Panc1 (cell line): ENCODE results near the gene BCR. TPM values are rescaled to one million over a fixed set of nuclear protein-coding genes. Genes with fewer than 3 reads are reported as not detected.

ENCODE experiments used
- ATAC-seq: fragments of 200-7000 bp; cut with Tn5 transposase; 2 replicates; pipeline ENCODE4 v1.9.1; 2020; ENCODE audit warnings: mild to moderate bottlenecking, moderate library complexity
- BruUV-seq: library from RNA; stranded (reverse); fragments of 400-500 nt; replicated peaks from 2 replicates; lab custom pipeline; 2021; lab: Mats Ljungman, UMichigan
- CTCF ChIA-PET: fragments of 300-600 bp; sonication (Branson Sonifier 250); formaldehyde crosslinking; loops from one replicate; lab custom pipeline; 2022; ENCODE audit warnings: antibody characterized with exemption; lab: Charles Lee
- POLR2A ChIA-PET: fragments of 300-600 bp; sonication (Branson Sonifier 250); formaldehyde crosslinking; loops from one replicate; lab custom pipeline; 2022; ENCODE audit warnings: antibody characterized with exemption; lab: Charles Lee
- DNase-seq: peaks from one replicate; pipeline ENCODE4 v3.0.0-alpha.2; 2010; ENCODE audit warnings: low read depth, low spot score
- H3K27ac ChIP-seq: 2 replicates; pipeline ENCODE4 v1.5.1; 2011; ENCODE audit warnings: mild to moderate bottlenecking, low read length, inconsistent platforms
- H3K27me3 ChIP-seq: fragments of 200-500 bp; sonication (Bioruptor generic); 2 replicates; pipeline ENCODE4 v1.6.0; 2014; ENCODE audit warnings: low read length, inconsistent platforms; ENCODE audit not compliant: control insufficient read depth, insufficient read depth
- H3K36me3 ChIP-seq: fragments of 200-500 bp; sonication (Bioruptor generic); 2 replicates; pipeline ENCODE4 v1.5.1; 2014; ENCODE audit warnings: inconsistent platforms, mild to moderate bottlenecking, low read length, moderate library complexity; ENCODE audit not compliant: control insufficient read depth, insufficient read depth
- H3K4me1 ChIP-seq: 2 replicates; pipeline ENCODE4 v1.5.1; 2011; ENCODE audit warnings: inconsistent platforms, mild to moderate bottlenecking, low read length, moderate library complexity; ENCODE audit not compliant: control insufficient read depth, insufficient read depth
- H3K4me3 ChIP-seq, 2 experiments: 2 replicates each; pipeline ENCODE4 v1.5.1; 2011 to 2012; ENCODE audit warnings: low read depth in 2 of 2, low read length in 2 of 2, mild to moderate bottlenecking in 2 of 2, inconsistent platforms in 1 of 2, moderate library complexity in 1 of 2
- H3K9me3 ChIP-seq: fragments of 200-500 bp; sonication (Bioruptor generic); 2 replicates; pipeline ENCODE4 v1.5.1; 2014; ENCODE audit warnings: low read depth, mild to moderate bottlenecking, inconsistent platforms, low read length, moderate library complexity; ENCODE audit not compliant: control insufficient read depth, insufficient read depth
- CTCF ChIP-seq: fragments of 450-650 bp; IDR thresholded peaks from 2 replicates; pipeline ENCODE4 v1.5.1; 2017; ENCODE audit warnings: mild to moderate bottlenecking
- POLR2AphosphoS5 ChIP-seq: IDR thresholded peaks from 2 replicates; pipeline ENCODE4 v1.6.1; 2012; ENCODE audit warnings: mild to moderate bottlenecking, low read depth, low read length, moderate library complexity
- REST ChIP-seq, 2 experiments: IDR thresholded peaks; 2 replicates each; pipeline ENCODE4 v1.6.1; 2011 to 2012; ENCODE audit warnings: low read depth in 2 of 2, control low read depth in 1 of 2, low read length in 1 of 2, mild to moderate bottlenecking in 1 of 2, moderate library complexity in 1 of 2; ENCODE audit not compliant: insufficient read depth in 1 of 2
- SIN3A ChIP-seq: IDR thresholded peaks from 2 replicates; pipeline ENCODE4 v1.6.1; 2012; ENCODE audit warnings: low read depth, mild to moderate bottlenecking, low read length, moderate library complexity, borderline replicate concordance; ENCODE audit not compliant: insufficient read depth
- TCF7L2 ChIP-seq: IDR thresholded peaks from 2 replicates; pipeline ENCODE4 v1.6.1; 2011; ENCODE audit warnings: mild to moderate bottlenecking, low read depth, low read length, inconsistent platforms
- in situ Hi-C: cut with HindIII; loops from 2 replicates; pipeline ENCODE4 v1.10.0; 2016; ENCODE audit warnings: low sequenced_read_pairs, low pct_unique_long_range_greater_than_20kb
- intact Hi-C: fragments of 100-400 bp; cut with micrococcal nuclease; formaldehyde crosslinking; loops from one replicate; pipeline ENCODE4 v1.10.0; 2022; ENCODE audit not compliant: unreplicated experiment
- total RNA-seq: library from RNA; stranded (reverse); gene quantifications from one replicate; pipeline ENCODE4 v1.2.1, GENCODE V29; 2021; ENCODE audit not compliant: unreplicated experiment

Gene BCR
- total RNA-seq, 1 experiment from 2014 or later: 32.1 TPM

- intact Hi-C loops (no loop called here), in situ Hi-C loops (no loop called here)
- no peaks in the 10 kb centered on the region for H3K27me3 ChIP-seq
- no peaks in the 10 kb centered on the region for H3K4me1 ChIP-seq
- no peak overlapping the region for H3K4me3 ChIP-seq
- no peak for ATAC-seq
- TF ChIP-seq POLR2AphosphoS5: no peak
- no peak for TF ChIP-seq CTCF
- no peak for TF ChIP-seq SIN3A
- no peak for TF ChIP-seq TCF7L2
- no peak for TF ChIP-seq REST (IDR thresholded peaks at IDR 0.05; ENCODE audit: insufficient read depth in 1 of 2, low read depth in 2 of 2, low read length in 1 of 2)
- no peak overlapping the region for H3K27ac ChIP-seq
- no TSS peak for BruUV-seq
- no peaks in the 10 kb centered on the region for H3K36me3 ChIP-seq
- POLR2A ChIA-PET: no interaction called here
- DNase-seq: no peak
- CTCF ChIA-PET: no interaction called here
- no peaks in the 10 kb centered on the region for H3K9me3 ChIP-seq
These were observed 27.8 kb upstream of the BCR start for GRCh38 chr22:23152238-23153114.

DNA sequence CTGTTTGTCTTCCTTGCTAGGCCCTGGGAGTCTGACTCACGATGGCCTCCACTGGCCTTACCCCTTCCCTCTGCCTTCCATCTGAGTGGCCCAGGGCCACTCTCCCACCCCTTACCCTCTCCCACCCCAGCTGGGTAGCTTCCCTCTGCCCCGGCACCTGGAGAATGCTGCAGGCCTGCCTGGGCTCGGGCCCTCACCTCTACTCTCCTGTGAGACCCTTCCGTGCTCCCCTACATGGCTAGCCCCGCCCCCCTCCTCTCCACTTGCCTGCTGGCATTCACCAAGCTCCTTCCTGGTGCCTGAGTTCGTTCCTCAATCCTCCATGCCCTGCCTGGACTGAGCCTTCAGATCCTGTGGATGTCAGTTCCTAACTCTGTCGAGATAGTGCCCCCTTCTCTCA, 26.3 kb upstream of the BCR start:
- Histone ChIP-seq H3K4me1 (no peaks in the 10 kb centered on the region), H3K27me3 (no peaks in the 10 kb centered on the region), H3K36me3 (no peaks in the 10 kb centered on the region), H3K9me3 (no peaks in the 10 kb centered on the region), H3K4me3 (no peak overlapping the region), H3K27ac (no peak overlapping the region)
- ChIA-PET CTCF (no interaction called here), POLR2A (interaction anchor here (0.7 kb wide), 1 partner anchor 41 kb away, joined by 3 read pairs; no protein-coding TSS in a partner anchor)
- in situ Hi-C loops: no loop called here
- no TSS peak for BruUV-seq
- ATAC-seq (no peak), DNase-seq (no peak)
- intact Hi-C loops: no loop called here
- TF ChIP-seq CTCF (no peak), REST (IDR thresholded peaks at IDR 0.05; ENCODE audit: insufficient read depth in 1 of 2, low read depth in 2 of 2, low read length in 1 of 2) (no peak), TCF7L2 (no peak), SIN3A (no peak), POLR2AphosphoS5 (no peak)
